DMS114 treated with DMSO at 0.1 percent for 48 hours (cell line): Measurements from ENCODE around the gene ARHGEF16.

Experiments used
- DNase-seq: peaks from one replicate; lab custom pipeline; 2025; ENCODE audit not compliant: unreplicated experiment; lab: John Stamatoyannopoulos, UW

ARHGEF16 gene

DNA sequence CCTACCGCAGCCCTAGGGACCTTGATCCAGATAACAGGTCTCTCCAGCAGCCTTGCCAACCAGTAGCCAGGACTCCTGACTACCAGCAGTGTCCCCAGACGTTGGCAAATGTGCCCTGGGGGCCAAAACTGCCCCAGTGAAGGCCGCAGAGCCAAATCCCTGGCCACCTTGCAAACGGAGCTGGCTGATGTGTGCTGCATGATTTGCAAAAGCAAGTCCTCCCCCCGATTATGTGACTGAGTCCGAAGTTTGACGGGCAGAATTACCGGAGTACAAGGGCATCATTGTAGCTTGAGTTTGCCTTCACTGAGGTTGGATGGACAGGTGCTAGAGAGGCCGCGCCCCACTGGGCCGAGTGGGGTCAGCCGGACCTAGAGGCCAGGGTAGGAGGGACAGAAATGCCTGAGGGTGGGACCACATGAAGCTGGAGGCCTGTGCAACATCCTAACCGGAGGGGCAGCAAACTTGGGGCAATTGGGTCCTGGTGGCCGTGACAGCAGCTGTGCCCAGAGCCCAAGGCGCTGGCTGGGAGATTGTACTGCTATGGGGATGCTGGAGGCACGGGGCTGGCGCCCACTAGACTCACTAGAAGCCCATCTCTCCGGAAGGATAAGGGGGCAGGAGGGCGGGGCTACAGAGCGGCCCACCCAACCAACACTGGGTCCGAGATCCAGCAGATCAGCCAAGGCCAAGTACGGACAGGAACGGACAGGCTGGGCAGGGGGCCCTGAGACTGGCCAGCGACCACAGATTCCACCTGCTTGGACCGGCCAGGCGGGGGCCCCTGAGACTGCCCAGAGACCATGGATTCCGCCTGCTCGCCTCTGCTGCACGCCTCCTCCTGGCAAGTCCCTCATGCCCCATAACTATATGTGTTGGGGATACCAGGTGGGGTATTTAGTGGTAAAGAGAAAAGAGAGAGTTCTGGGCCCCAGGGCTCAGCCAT, 2.8 kb downstream of the ARHGEF16 start:
- DNase-seq: no peak

DNA sequence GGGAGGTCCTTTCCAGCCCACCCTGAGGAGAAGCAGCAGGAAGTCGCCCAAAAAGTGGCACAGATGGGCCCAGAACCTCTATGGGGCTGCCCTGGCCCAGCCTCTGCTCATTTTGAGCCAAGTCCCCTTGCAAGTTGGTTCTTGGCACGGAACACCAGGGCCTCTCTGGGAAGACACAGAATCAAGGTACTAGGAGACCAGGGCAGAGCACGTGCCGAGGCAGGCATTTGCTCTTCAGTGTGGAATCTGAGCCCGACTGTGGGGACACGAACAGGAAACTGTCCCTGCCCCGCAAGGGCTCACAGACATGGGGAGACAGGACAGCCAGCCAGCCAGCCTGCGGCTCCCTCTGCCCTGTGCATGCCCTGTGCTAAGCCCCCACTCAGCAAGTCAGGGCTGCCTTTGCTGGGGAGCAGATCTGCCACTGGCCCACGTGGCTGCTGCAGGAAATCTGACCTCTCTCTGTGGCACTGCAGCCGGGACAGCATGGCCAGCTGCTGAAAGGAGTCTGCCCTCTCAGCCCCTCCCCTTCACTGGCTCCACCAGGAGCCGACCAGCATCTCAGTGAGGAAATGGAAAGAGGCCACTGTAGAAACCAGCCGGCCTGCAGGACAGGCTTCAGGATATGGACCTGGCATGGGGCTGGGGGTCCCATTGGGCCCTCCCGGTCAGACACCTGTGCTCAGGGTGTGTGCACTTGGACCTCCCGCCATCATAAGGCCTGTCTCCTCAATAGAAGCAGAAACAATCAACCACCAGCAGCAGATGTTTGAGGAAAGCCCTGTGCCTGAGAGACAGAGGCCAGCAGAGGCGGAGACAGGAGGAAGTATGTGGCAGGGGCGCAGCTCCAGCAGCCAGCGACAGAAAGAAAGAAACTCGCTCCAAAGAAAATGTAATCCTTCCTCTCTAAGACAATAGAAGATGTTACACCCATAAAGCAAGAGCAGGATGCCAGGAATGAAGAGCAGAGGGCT, 3.7 kb downstream of the ARHGEF16 start:
- DNase-seq: no peak

DNA sequence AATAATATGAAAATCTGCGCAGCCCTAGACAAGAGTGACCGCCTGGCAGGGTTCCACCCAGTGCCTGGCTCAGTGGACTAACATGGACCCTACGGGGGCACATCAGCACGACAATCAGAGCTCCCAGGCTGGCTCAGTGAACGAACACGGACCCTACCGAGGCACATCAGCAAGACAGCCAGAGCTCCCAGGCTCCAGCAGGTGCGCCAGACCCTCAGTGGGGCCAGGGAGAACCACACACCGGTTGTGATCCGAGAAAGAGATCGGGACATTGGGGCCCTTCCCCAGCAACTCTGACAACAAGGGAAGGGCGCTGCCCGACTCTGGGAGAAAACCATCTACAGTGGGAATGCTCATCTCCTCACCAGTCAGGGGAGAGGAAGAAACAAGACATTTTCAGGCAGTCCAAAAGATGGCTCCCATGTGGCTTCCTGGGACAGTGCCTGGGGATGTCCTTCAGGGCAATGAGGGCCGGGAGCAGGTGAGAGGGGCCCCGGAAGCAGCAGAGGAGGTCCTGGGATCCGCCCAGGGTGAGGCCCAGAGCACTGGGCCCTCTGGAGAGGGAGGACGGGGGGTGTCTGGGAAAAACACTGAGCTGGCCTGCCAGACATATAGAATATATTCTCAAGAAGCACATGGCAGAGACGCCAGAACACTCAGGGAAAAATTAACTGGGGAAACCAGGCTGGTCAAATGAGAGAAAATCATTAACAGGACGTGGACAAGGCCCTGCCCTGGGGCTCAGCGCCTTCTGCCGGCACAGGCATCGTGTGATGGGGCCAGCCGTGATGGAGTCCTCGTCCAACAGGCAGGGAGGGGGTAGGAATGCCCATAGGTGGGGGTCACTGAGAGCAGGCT, 4.8 kb downstream of the ARHGEF16 start:
- no peak for DNase-seq

DNA sequence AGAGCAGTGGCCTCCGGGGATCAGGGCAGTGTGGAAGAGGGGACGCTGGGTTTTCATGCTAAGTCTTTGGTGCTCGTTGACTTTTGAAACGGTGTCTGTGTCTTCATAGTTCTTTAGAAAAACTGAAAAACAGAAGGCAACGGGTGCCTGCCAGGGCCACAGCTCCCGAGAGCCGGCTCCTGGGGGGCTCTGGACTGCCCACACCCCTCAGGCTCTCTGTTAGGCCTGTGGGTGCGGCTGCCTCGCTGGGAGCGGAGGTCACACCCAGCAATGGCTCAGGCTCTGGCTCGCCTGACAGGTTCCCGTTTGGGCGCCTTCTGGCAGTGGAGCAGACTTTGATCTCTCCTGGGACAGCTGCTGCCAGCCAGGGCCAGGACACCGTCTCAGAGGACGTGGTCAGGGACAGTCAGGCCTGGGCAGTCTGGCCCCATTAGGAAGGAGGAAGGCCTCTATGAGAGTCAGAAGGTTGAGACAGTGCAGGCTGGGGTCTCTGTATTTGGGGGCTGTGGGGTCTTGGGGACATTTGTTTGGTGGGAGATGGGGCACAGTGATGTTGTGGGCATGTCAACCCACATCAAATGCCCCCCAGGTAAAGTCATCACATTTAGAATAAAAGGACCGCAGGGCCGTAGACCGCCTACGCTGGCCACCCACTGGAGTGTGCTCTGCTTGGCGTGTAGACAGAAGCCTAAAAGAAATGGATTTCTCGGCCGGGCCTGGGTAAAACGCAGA, 5.6 kb downstream of the ARHGEF16 start:
- DNase-seq: no peak

DNA sequence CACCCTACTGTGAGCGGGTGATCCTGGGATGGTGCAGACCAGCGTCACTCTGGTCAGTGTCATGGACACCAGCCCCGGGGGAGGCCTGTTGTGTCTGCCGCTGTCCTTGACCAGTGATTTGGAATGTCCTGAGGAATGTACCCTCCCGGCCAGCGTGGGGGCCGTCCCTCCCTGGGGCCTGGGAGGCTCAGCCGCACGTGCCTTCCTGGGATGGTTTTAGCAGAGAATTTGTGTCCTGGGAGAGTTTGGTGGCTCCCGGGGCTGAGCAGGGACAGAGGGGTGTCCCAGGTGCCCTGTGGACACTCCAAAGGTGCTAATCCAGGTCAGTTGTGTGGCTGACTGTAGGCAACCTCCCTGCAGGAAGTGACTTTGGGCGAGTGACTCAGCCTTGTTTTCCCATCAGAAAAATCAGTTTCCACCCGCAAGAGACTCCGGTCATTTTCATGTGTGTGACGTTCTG, 6.2 kb downstream of the ARHGEF16 start:
- no peak for DNase-seq

DNA sequence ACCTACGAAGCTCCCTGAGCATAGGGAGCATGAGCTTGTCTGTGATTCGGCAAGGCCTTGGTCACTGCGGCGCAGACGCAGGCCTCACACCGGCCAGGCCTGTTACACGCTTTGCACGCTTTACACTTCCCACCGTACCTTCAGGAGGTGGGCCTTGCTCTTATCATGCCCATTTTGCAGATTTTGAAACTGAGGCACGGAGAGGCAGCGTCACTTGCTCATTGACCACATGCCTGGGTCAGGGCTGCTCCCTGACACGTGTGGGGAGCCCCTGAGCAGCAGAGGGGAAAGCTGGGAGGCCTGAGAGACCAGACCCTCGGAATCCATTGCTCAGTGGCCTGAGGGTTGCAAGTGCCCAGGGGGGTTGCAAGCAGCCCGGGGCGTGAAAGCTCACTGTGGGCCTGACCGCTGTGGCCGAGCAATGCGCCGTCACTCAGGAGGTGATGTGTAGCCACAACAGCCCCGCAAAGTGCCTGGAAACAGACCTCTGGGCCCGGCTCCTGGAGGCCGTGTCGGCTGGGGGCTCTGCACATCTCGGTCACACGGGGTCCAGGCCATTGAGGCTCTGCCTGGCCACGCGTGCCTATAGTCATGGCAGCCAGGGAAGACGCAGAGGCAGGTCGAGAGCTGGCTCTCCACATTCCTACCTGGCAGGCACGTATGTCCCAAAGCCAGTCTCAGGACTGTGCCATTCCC, 6.9 kb downstream of the ARHGEF16 start:
- DNase-seq: no peak

DNA sequence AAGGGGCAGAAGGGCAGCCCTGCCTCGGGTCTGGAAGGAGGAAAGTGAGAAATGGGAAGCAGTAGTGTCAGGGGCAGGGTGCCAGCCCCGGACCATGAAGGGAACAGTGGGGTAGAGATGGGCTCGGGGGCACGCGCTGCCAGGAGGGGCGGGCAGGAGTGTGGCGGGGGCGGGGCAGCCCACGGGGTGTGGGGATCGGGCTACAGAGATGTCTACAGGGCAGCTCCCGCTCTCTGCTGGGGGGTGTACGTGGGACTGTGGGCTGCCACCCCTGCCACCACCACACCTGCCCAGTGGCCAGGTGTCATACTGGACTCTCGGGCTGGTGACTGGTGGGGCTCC, 7.4 kb downstream of the ARHGEF16 start:
- DNase-seq: no peak

DNA sequence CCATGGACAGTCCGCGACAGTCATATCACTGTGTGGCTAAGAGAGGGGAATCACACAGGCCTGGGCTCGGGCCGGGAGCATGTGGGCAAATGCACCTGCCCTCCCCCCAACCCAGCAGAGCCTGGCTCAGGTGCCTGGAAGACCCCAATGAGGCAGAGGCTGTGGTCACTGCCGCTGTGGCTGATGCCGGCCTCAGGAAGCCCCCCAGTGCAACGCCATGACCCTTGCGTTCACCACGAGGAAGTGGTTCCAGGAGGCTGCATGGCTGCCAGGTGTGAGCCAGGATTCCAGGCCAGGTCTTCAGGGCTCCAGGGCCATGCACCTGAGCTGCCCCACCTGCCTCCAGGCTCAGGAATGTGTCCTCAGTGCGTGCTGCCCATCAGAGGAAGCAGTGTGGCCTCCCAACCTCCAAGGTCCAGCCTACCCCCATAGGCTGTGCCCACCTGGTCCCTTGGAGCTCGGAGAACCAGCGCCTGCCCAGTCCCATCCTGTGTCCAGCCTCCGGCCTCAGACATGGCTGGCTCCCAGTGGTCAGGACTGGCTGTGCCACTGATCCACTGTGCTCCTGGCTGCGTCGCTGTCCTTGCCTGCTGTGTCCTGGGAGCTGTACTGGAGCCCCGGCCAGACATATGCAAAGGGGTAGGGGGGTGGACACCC, 8.0 kb downstream of the ARHGEF16 start:
- no peak for DNase-seq

DNA sequence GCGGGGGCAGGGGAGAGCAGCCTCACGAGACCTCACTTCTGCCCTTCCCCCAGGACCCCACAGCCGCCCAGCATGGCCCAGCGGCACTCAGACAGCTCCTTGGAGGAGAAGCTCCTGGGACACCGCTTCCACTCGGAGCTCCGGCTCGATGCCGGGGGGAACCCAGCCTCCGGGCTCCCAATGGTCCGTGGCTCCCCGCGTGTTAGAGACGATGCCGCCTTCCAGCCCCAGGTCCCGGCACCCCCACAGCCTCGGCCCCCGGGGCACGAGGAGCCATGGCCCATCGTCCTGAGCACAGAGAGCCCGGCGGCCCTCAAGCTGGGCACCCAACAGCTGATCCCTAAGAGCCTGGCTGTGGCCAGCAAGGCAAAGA, 8.5 kb downstream of the ARHGEF16 start:
- DNase-seq: no peak

DNA sequence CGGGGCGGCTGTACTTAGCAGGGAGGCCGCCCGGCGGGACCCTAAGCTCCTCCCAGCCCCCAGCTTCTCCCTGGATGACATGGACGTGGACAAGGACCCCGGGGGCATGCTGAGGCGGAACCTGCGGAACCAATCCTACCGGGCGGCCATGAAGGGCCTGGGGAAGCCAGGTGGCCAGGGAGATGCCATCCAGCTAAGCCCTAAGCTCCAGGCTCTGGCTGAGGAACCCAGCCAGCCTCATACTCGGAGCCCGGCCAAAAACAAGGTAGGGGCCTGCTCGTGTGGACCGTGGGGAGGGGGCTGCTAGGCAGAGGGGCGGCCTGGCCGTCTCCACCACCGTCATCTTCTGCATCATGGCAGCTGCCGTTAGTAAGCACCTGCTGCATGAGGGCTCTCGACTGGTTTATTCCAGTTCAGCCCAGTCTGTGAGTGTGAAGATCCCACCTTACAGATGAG, 9.0 kb downstream of the ARHGEF16 start:
- DNase-seq: no peak

DNA sequence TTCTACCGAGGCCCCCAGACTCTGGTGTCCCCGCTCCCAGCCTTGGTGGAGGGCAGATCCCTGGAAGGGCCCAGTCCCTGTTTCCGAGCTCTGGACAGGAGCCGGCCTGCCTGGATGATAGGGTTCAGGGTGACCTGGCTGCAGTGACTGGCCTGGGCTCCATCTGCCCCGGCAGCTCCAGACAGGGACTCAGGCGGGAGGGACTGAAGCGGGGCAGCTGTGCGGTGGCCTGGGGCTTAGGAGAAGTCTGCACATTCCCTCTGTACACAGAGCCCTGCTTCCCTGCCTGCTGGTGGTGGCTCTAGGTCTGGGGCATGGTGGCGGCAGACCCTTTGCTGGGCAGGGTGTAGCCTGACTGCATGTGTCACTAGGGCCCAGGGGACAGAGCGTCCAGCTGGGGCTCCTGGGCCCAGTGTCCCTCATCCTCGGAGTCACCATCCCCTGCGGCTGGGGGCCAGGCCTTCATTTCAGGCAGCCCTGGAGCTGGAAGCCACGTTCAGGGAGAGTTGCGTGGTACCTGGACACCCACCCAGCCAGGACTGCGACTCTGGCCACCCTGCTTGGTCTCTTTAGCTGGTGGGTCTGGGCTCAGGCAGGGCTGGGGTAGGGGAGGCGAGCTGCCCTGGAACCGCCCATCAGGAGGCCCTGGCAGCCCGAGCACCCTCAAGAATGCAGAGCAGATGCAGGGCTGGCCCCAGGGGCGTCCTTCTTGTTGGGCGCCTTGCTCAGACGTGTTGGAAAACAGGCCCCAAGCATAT, 9.6 kb downstream of the ARHGEF16 start:
- DNase-seq: no peak

DNA sequence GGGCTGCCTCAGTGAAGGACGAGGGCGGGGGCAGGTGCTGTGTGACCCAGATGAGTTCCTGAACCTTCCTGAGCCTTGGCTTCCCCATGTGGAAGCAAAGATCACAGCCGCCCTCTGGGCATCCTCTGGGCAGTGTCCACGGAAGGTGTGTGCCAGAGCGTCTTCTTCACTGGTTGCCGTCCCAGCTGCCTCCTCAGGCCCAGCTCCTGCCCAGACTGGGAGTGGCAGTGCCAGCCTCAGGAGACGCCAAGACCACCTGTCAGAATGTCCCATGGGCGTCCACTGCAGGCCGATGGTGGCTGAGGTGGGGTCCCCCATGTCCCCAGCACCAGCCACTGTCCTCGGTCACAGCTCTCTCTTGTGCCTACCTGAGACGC, 10.2 kb downstream of the ARHGEF16 start:
- DNase-seq: no peak

DNA sequence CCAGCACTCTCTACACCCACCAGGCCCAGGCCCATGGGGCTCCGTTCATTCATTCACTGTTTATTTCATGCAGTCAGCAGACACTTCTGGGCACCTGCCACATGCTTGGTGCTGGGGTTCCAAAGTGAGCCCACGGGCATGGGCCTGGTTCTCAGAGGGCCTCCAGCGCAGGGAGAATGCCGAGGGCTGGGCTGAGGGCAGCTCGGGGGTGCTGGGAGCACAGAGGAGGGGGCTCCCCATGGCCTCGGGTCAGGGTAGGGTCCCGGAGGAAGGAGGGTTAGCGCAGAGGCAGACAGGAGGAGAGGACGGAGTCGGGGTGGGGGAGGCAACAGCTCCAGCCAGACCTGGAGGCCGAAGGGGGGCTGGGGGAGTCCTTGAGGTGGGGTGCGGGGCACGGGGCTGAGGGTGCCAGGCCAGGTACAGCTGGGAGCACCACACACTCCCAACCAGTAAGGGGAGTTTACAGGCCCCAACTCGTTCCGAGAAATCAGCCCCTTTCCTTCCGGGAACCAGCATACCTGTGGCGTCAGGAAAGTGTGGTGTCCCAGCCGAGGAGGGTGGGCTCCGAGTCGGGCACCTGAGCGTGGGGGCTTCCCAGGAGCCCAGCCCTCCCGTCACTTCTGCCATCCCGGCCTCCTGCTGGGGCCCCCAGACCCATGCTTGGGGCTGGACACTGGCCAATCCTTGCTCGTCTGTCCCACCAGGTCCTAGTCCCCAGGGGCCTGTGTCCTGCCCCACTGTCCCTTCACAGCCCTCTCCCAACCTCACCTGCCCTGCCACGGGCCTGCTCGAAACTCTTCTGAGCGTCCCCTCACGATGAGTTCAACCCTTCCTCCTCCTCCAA, 10.8 kb downstream of the ARHGEF16 start:
- no peak for DNase-seq

DNA sequence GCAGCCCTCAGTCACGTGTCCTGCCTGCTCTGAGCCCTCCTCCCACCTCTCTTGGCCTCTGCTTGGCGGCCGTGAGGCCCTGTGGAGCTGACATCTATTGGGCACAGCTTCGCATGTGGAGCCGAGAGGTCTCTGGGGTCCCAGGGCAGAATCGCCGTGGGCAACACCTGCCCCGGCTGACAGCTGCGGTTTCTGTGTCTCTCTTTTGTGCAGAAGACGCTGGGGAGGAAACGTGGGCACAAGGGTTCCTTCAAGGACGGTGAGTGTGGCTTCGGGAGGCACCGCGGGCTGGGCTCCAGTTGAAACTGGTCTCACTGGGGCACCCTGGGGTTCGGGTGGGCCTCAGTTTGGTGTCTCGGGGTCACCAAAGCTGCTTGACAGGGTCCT, 11.5 kb downstream of the ARHGEF16 start:
- DNase-seq: no peak

DNA sequence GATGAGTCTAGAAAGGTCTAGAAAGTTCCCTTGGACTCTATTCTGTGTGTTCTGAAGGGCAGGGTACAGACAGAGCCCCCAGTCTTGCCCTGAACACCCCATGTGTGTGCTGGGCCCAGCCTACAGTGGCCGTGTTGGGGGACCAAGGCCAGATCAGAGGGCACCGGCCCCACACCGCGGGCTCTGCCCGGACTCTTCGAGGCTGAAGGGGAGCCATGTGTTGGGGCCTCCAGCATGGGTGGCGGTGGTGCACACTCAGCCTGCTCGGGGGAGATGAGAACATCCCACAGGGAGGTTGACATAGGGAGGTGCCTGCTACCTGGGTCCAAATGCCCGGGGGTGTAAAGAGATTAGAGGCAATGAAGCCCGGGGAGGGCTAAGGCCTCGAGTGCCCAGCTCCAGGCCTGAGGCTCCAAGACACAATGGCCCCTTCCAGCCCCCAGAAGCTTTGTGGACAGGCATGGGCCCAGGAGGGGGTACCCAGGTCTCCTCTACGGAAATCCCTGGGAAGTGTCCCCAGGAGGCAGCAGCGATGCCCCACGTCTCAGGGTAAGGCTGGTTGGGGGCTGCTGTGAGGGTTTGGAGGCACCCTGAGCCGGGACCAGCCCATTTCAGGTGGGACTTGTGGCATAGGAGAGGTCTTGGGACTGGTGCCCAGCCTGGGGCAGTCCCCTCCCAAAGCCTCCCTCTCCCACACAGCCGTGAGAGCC, 12.1 kb downstream of the ARHGEF16 start:
- DNase-seq: no peak

DNA sequence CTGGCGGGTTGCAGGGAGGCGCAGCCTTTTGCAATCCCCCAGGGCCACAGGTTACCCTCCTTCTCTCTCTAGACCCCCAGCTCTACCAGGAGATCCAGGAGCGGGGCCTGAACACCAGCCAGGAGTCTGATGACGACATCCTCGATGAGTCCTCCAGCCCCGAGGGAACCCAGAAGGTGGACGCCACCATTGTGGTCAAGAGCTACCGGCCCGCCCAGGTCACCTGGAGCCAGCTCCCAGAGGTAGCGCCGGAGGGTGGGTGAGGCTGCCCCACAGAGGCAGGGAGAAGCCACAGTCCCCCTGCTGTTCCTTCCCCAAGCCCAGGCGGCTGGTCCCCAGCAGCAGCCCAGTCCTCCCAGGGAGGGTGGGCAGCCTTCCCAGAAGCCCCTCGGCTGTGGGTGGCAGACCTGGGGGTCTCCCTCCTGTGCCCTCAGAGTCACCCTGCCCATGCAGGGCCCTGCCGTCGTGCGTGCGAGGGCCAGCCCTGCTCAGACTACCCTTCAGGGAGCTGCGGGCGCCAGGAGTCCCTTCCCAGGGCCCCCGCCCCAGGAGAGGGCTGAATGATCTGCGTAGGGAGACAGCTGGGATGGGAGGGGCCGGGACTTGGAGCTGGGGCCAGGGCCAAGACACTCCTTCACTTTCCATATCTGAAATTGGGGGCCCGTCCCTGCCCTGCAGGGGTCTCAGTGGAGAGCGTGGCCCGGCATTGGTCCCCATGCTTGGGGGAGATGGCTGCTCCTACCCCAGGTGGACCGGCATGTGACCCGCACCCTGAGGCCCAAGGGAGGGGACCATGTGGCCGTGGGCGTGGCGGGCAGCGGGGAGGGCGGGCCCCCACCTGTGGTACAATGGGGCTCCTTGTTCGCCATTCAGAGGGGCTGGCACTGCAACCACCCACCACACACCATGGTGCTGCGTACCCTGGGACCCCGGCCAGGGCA, 12.9 kb downstream of the ARHGEF16 start:
- no peak for DNase-seq
